G401 (cell line): Measurements from ENCODE around the gene PLXNB2. TPM values are rescaled to one million over a fixed set of nuclear protein-coding genes. Genes with fewer than 3 reads are reported as not detected.
A peak's percentile ranks its signal among the peaks of the same experiment; 100 is the strongest.
"Not testable (repeated sequence)": the region's sequence is repeated elsewhere in the genome, so short reads cannot be mapped to it uniquely, and the experiment has no call there.

Source experiments
- DNase-seq: peaks from one replicate; pipeline ENCODE4 v3.0.0-alpha.2; 2015; ENCODE audit warnings: low spot score
- in situ Hi-C: cut with HindIII; loops from 2 replicates; pipeline ENCODE4 v1.10.0; 2016; ENCODE audit warnings: low sequenced_read_pairs, mixed read lengths
- total RNA-seq: library from RNA; depleted of rRNA; stranded (reverse); fragments of >200 nt; shearing (Covaris generic); gene quantifications from 2 replicates; pipeline ENCODE4 v1.2.3, GENCODE V29; 2014

The PLXNB2 gene
- total RNA-seq, 1 experiment from 2014 or later, result 100 TPM

DNA sequence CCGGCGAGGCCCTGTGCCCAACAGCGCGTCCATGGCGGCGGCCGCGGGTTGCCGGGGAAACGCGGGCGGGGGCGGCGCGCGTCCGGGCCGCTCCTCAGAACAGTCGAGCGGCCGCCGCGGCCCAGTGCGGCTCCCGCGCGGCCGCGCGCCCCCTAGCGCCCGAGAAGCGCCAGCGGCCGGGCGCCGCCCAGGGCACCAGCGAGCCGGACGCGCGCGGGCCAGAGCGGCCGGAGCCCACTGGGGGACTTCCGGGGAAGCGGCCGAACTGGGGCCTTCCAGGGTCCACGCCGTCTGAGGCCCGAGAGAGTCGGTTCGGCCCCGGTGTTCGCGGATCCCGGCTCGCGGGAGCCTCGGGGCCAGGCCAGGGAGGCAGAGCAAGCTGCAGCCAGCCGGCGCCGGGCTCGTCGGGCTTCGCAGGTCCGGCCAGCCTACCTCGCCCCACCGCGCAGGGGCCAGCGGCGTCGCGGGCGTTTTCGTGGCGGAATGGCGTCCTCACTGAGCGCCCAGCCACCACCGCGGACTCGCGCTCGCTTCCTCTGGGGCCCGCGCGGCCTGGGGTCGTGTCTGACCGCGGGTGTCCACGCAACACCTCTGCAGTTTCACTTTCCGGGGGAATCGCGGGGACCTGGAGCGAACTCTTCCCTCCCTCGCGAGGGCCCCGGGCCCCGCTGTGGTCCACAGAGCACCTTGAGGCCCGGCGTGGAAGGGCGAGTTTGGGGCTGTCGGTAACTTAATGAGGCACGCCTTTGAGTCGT is 19.7 kb upstream of the PLXNB2 start, which contains the start of gene DENND6B:
Gene DENND6B, minus strand, starts transcription at position 57 of the 755 bp plus-strand sequence. Its CDS starts 24 bp downstream, at position 33.
- in situ Hi-C loops, result no loop called here
- peak; percentile 83 for DNase-seq

DNA sequence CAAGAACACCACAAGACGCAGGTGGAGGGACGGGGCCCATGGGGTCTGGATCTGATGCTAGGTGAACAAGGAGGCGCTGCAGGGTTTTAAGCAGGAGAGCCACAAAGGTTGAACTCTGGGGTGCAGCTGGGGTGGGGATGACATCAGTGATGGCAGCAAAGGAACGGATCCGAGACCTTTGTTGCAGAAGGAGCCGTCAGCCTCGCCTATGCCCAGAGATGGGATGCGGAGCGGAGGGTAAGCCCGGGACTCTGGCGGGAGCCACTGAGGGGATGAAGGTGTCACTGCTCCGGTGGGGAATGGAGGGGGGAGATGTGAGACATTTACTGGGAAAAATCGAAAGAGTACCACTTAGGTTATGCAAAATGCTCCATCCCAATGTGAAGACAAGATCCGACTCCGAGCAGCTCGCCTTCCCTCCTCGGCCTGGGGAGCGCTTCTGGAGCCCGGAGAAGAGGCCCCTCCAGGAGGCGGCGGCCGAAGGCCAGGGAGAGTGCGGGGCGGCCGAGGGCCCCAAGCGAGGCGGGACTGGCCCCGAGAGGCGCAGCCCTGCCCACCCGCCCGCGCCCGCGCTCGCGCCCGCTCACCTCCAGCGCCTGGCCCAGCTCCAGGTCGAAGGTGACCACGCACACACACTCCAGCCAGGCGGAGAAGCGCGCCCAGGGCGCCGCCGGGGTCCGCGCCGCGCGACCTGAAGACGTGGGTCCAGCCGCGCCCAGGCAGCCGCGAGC is 18.9 kb upstream of the PLXNB2 start:
- peak; percentile 50 for DNase-seq
- in situ Hi-C loops, result no loop called here

DNA sequence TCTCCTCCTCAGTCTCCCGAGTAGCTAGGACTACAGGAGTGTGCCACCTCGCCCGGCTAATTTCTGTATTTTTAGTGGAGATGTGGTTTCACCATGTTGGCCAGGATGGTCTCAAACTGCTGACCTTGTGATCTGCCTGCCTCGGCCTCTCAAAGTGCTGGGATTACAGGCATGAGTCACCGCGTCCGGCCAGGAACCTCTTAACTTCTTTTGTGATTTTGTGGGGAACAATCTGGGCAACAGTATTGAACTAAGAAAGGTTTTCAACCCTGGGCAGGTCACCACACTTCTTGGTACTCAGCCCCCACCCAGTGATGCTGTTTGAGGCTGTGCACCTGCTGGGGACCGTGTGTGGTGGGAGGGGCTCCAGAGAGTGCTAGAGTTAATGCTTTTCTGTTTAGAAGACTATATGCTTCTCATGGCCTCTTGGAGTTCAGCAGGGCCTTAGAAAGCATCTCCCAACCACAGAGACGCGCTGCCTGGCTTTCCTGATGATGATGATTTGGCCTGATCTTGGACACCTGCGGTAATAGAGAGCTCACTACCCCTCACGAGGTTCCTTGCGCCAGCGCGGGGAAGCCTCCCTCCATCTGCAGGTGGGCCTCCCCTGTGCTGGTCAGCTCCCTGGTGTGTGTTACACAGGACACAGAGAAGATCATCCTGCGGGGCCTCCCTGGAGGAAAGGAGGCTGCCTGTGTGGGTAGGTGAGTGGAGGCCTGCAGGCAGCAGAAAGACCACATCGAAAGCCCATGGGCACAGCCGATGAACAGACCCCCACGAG is 18.2 kb upstream of the PLXNB2 start:
- peak; percentile 42 for DNase-seq
- in situ Hi-C loops, result no loop called here

DNA sequence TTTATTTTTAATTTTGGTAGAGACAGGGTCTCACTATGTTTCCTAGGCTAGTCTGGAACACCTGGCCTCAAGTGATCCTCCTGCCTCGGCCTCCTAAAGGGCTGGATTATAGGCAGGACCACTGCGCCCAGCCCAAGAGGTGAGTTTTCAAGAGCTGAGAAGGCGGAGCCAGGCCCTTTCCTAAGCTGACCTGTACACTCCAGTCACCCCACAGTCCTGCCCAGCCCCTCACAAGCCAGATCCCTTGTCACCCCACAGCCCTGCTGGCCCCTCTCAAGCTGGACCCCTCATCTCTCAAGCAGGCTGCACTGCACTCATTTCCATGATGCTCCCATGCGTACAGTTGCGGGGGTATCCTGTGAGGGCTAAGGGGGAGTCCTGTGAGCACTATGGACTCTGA is 16.5 kb upstream of the PLXNB2 start:
- DNase-seq, result no peak
- in situ Hi-C loops, result no loop called here

DNA sequence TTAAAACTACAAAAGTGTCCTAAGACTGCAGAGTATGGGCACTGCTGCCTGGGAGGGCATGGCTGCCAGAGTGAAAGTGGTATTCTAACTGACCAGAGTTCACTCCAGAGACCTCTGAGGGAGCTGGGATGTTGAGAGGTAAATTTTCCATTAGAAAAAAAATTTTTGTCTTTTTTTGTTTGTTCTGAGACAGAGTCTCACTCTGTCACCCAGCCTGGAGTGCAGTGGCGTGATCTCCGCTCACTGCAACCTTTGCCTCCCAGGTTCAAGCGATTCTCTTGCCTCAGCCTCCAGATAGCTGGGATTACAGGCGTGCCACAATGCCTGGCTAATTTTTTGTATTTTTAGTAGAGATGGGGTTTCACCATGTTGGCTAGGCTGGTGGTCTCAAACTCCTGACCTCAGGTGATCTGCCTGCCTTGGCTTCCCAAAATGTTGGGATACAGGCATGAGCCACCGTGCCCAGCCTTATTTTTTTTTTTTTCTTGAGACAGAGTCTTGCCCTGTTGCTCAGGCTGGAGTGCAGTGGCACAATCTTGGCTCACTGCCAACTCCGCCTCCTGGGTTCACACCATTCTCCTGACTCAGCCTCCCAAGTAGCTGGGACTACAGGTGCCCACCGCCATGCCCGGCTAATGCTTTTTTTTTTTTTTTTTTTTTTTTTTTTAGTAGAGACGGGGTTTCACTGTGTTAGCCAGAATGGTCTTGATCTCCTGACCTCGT is 15.1 kb upstream of the PLXNB2 start:
- in situ Hi-C loops, DNase-seq: not testable (repeated sequence)

DNA sequence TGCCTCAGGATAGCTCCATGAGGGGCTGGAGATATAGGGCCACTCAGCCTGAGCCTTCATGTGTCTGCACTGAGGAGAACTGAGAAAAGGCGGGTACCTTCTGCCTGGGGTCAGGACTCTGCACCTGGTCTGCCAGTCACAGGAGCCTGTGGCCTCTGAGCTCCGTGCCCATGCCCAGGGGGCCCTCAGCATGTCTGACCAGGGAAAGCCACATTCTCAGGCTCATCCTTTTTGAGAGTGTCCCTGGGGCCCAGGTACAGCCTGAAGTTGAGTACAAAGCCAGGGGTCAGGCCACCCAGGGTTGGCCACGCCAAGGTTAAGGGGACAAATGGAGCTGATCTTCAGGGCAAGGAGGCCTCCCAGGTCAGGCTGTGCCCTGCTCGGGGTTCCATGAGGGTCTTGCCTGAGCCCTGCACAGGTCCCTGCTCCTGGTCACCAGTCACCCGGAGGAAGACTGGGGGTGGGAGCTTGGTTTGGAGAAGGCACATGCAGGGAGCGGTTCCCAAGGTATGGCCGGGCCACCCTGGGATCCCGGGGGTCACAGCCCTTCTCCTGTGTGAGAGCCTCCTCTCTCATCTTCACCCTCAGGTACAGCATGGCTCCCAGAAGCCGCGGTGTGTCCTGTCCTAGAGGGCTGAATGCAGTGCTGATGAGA is 13.4 kb upstream of the PLXNB2 start:
- DNase-seq, result no peak
- in situ Hi-C loops, result no loop called here

DNA sequence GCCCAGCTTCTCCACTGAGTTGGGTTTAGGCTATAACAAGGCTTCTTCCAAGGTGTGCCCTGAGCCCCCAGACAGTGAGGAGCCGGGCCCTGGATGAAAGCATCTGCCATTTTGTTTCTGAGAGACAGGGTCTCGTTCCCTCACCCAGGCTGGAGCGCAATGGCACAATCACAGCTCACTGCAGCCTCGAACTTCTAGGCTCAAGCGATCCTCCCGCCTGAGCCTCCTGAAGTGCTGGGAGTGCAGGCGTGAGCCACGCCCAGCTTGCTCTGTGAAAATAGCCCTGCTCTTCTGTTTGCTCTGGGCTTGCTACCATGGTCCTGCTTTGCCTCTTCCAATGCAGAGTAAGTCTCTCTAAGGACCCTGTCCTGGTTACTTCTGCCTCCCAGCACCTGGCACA is 12.7 kb upstream of the PLXNB2 start:
- in situ Hi-C loops, result no loop called here
- no peak for DNase-seq

DNA sequence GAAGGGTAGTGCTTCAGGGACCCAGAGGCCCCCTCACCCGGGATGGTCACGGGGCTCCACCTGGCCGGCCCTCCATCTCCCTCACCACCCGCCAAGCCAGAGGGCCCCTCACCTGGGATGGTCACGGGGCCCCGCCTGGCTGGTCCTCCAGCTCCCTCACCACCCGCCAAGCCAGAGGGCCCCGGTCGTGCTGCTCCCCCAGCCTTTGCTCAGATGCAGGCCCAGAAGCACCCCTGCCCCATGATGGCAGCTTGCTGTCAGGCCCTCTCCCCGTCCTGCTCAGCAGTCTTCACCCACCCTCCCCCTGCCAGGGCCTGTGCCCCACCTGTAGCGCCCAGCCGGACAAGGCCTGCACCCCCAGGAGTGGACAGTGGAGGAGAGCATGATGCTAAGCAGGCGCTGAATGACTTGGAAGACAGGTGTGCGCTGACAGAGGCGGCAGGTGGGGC is 12.1 kb upstream of the PLXNB2 start:
- no peak for DNase-seq
- in situ Hi-C loops, result no loop called here

DNA sequence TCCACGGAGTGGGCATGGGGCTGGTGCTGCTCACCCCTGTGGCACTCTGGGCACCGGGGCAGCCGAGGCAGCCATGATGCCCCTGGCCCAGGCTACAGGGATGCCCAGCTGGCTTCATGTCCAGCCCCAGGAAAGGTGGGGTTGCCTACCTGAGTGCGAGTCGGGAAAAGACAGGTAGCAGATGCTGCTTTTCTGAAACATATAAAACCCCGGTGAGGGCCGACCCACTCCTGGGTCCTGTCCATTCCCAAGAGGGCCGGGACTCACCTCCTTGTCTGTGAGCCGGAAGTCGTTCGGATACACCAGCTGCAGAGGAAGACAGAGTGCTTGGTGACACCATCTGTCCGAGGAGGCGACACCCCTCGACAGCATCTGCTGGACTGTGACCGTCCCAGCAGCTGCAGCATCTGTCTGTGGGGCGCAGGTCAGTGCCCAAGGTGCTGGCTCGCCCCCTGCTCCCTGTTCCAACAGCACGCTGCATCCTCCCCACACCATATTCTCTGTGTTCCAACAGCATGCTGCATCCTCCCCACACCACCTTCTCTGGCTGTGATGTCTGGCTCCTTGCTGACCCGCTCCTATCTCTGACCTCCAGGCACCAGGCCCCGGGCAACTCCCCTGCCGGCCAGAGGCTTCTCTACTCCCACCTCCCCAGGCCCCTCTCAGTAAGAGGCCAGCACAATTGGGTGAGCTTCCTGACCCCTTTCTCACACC is 11.4 kb upstream of the PLXNB2 start:
- in situ Hi-C loops, result no loop called here

DNA sequence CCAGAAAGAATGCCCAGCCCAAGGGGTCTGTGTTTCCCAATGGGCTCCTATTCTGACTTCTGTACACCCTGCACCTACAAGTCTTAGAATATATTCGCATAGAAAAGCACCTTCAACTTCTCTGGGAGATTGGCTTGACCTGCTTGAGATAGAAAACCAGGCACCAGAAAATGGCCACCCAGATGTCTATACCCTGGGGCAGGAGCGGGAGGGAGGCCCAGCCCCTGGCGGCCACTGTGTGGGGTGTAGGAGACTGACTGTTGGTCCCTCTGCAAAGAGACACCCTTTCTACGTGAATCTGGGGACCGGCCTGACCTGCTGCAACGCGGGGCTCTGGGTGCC is 10.9 kb upstream of the PLXNB2 start:
- no peak for DNase-seq
- in situ Hi-C loops, result no loop called here

More for the DNA sequence above, 11.4 kb upstream of the PLXNB2 start:
- no peak for DNase-seq

DNA sequence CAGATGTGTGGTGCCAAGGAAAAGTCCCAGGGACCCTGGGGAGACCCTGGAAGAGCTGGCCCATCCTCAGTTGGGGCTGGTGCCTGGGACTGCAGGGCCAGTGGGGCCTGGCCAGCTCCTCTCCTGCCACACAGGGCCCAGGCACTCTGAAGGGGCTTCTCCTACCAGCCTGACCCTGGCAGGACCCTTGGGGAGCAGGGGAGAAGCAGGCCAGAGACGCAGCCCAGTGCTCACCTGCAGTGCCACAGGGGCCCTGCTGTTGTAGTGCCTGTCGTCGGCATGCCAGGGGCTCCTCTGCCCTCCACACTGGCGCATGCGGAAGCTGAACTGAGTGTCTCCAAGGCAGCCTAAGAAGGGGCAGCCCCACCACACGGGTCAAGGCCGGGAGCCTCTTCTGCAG is 10.2 kb upstream of the PLXNB2 start:
- in situ Hi-C loops, result no loop called here
- DNase-seq, result no peak

DNA sequence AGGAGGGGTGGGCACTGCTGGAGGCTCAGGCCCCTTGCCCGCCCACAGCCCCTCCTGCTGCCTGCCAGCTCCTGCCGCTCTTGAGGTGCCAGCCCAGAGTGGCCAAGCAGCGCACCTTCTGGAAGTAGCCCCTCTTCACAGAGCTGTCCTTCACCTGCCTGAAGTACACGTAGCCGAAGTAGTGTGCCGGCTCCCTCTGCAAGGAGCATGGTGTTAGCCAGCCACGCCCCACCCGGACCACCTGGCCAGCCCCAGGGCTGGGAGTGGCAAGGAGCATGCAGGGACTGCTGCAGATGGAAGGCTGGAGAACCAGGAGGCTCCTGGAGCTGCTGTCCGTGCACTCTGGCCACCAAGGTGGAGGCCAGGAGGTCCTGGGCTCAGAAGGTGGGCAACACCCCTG is 9.7 kb upstream of the PLXNB2 start:
- in situ Hi-C loops, result no loop called here
- DNase-seq, result no peak

DNA sequence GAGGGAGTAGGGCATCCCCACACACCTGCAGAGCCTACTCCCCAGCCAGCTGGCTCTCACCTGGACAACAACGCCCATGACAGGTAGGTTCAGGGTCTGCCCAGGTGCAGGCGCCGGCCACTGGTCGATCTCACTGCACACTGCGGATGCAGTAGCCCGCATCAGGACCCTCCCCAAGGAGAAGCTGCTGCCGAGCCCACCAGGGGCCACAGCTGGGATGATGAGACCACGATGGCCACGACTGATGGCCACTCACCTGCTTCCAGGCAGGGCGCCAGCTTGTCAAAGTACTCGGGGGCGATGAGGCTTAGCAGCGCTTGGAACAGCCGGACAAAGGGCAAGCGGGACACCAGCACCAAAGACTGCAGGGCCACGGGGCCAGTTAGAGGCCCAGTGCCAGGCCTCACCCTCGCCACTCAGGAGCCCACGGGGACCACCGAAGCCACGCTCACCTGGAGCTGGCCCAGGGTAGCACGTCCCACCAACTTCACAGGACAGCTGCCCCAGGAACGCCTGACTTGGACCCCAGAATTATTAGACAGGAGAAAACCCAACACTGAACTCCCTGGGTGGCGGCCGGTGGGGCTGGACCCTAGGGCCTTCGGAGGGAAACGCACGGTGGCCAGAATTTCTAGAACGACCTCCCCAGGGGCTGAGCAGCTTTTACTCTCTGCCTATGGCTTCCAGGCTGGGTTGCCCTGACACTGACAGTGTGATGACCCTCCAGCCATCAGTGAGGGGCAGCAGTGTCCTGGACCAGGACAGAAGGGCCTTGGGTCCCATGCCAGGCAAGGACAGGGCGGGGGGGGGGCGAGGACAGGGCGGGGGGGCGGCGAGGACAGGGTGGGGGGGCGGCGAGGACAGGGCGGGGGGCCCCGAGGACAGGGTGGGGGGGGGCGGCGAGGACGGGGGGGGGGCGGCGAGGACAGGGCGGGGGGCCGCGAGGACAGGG is 8.9 kb upstream of the PLXNB2 start:
- in situ Hi-C loops, result no loop called here
- no peak for DNase-seq

DNA sequence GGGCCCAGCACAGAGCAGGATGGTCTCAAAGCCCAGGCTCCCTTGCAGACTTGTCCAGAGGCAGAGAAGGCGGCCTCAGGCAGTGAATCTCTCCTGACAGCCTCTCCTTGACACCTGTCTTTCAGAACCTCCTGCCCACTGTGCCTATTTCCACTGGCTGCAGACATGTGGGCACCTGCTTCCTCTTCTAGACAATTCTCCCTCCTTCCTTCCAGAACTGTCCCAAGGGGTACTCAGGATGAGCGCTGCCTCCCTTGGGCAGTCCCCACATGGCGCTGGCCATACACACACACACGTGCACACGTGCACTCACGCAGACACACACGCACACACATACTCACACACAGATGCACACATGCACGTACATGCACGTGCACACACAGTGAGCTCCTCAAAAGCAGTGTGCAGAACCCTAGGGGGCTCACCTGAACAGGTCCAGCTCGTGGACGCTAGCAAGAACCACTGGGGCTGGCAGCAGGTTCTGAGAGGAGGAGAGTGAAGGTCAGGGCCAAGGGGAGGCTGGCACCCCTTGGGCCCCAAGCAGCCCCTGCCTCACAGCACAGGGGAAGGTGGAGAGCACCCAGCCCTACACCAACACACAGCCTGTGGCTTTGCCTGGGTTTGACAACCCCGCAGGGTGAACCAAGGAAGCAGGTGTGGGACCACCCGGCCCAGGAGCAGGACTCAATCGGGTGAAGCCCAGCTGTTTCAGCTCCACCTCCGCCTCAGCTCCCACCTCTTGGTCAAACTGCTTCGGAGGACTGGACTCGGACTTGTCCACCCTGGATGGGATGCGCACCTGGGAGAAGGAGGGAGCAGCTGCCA is 8.1 kb upstream of the PLXNB2 start:
- DNase-seq, result no peak
- in situ Hi-C loops, result no loop called here

DNA sequence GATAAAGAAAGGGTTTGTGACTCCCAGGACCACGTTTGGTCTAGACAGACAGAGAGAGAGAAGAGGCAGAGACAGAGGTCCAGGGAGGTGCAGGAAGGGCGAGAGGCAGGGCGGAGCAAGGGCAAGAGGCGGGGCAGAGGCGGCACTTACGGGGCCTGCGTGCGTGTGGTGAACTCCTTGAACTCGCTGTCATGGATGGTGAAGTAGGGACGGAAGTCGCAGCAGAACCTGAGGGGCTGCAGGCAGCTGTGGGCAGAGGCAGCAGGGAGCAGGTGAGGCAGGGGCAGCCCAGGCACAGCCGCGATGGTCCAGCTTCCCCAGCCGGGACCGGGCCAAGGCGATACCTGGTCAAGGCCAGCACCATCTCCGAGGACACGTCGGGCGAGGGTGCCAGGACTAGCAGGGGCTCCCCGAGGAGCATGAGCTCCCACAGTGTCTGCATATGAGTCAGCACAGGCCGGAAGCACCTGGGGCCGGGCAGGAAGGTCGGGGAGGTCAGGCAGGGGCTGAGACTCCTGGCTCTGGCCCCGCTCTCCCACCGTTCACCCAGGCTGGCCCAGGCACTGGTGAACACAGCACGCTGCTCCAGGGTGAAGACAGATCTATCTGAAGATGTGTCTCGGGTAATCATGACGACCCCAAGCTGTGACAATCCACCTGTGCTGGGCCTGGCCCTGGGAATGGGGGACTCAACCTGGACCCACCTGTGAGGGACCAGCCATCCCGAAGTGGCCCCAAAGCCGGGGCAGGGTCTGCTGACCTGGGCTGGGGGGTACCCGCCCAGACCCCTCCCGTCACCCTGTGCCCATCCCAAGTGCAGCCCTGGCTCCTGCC is 7.2 kb upstream of the PLXNB2 start:
- in situ Hi-C loops, result no loop called here
- DNase-seq, result no peak

DNA sequence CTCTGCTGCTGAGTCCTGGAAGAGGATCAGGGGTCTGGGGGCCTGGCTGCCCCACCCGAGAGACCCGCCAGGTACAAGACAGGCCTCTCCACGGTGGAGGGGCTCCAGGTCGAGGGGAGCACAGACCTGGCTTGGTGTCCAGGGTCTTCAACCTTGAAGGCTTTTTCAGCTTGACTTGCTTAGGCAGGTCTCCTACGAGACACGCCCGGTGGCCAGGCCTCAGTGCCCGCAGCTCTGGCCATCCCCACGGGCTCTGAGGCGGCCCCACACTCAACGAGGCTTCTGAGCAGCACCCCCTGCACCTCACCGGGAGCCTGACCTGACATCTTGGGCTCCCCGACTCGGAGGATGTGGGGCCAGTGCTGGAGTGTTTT is 6.6 kb upstream of the PLXNB2 start:
- in situ Hi-C loops, result no loop called here
- no peak for DNase-seq
